SU-DHL-6 (cell line): Measurements from ENCODE around the gene NOX5.

Source experiments
- H2AFZ ChIP-seq: fragments of 200-600 bp; sonication (generic); 2 replicates; pipeline ENCODE4 v1.6.1; 2014; ENCODE audit warnings: low read depth, mild to moderate bottlenecking, moderate library complexity, mixed read lengths, antibody characterized with exemption, low read length; ENCODE audit not compliant: severe bottlenecking
- H3F3A ChIP-seq: fragments of 200-600 bp; shearing (Covaris generic); 2 replicates; pipeline ENCODE4 v1.6.0; 2016; ENCODE audit warnings: antibody characterized with exemption, mild to moderate bottlenecking; ENCODE audit not compliant: insufficient read depth
- H3K27ac ChIP-seq: fragments of 200-600 bp; sonication (generic); 2 replicates; pipeline ENCODE4 v1.5.1; 2016; ENCODE audit warnings: low read depth, mild to moderate bottlenecking, low read length, moderate library complexity, mixed read lengths
- H3K27me3 ChIP-seq: fragments of 200-600 bp; sonication (generic), shearing (Covaris generic); 2 replicates; pipeline ENCODE4 v1.6.0; 2014; ENCODE audit warnings: mild to moderate bottlenecking, low read length
- H3K36me3 ChIP-seq: fragments of 200-600 bp; sonication (generic); 2 replicates; pipeline ENCODE4 v1.6.1; 2014; ENCODE audit warnings: mild to moderate bottlenecking, low read length, mixed read lengths
- H3K4me2 ChIP-seq: fragments of 300-600, 200-600 bp; shearing (Covaris generic), sonication (generic); 2 replicates; pipeline ENCODE4 v1.6.0; 2014; ENCODE audit warnings: low read length, low read depth, mild to moderate bottlenecking; ENCODE audit not compliant: poor library complexity, severe bottlenecking
- H3K4me3 ChIP-seq: fragments of 200-600 bp; sonication (generic); 2 replicates; pipeline ENCODE4 v1.5.1; 2014; ENCODE audit warnings: antibody characterized with exemption, low read length, mild to moderate bottlenecking, mixed read lengths; ENCODE audit not compliant: insufficient read depth, poor library complexity, severe bottlenecking
- H3K79me2 ChIP-seq: fragments of 200-600 bp; sonication (generic); 2 replicates; pipeline ENCODE4 v1.6.1; 2014; ENCODE audit warnings: mild to moderate bottlenecking, low read length, moderate library complexity; ENCODE audit not compliant: insufficient read depth
- H3K9ac ChIP-seq: fragments of 200-600 bp; sonication (generic); 2 replicates; pipeline ENCODE4 v1.7.0; 2014; ENCODE audit warnings: mild to moderate bottlenecking, low read length
- H3K9me2 ChIP-seq: fragments of 200-600 bp; sonication (generic); replicated peaks from 2 replicates; pipeline ENCODE4 v1.6.1; 2014; ENCODE audit warnings: low read length; ENCODE audit not compliant: insufficient read depth
- H3K9me3 ChIP-seq: fragments of 200-600 bp; sonication (generic); 2 replicates; pipeline ENCODE4 v1.6.1; 2014; ENCODE audit warnings: low read length, mixed read lengths; ENCODE audit not compliant: insufficient read depth
- H4K20me1 ChIP-seq: fragments of 200-600 bp; sonication (generic); 2 replicates; pipeline ENCODE4 v1.6.1; 2014; ENCODE audit warnings: low read depth, mild to moderate bottlenecking, antibody characterized with exemption, low read length, moderate library complexity, mixed read lengths
- CTCF ChIP-seq: fragments of 200-600 bp; sonication (generic); IDR thresholded peaks from one replicate; pipeline ENCODE4 v1.5.1; 2017; ENCODE audit warnings: antibody characterized with exemption, mild to moderate bottlenecking, low read length, moderate library complexity; ENCODE audit not compliant: insufficient read depth, poor library complexity, severe bottlenecking
- EZH2phosphoT487 ChIP-seq: fragments of 200-600 bp; sonication (generic), shearing (Covaris generic); conservative IDR thresholded peaks from 2 replicates; pipeline ENCODE4 v1.6.1; 2018; ENCODE audit warnings: mild to moderate bottlenecking, antibody characterized with exemption, low read length, moderate library complexity, mixed read lengths

Gene NOX5

GRCh38 chr15:69021895-69022294, 7.4 kb downstream of the NOX5 start:
- H3K9me3 ChIP-seq: no peaks in the 10 kb centered on the region

GRCh38 chr15:69025320-69025719, 10.8 kb downstream of the NOX5 start:
- Histone ChIP-seq H2AFZ (no peak overlapping the region), H3F3A (no peaks in the 10 kb centered on the region), H3K9me2 (no peaks in the 10 kb centered on the region), H3K36me3 (no peaks in the 10 kb centered on the region), H3K9ac (no peak overlapping the region), H3K9me3 (no peaks in the 10 kb centered on the region), H3K4me2 (no peak overlapping the region), H3K27ac (no peak overlapping the region), H3K79me2 (no peaks in the 10 kb centered on the region), H3K4me3 (no peak overlapping the region), H3K27me3 (no peaks in the 10 kb centered on the region), H4K20me1 (no peaks in the 10 kb centered on the region)
- TF ChIP-seq CTCF: no peak
- no peak for TF ChIP-seq EZH2phosphoT487

More at GRCh38 chr15:69021895-69022294, 7.4 kb downstream of the NOX5 start:
- no peaks in the 10 kb centered on the region for H3K27me3 ChIP-seq
- no peaks in the 10 kb centered on the region for H4K20me1 ChIP-seq
- no peak overlapping the region for H3K27ac ChIP-seq
- TF ChIP-seq EZH2phosphoT487 (no peak), CTCF (no peak)
- H3K79me2 ChIP-seq: no peaks in the 10 kb centered on the region
- no peak overlapping the region for H2AFZ ChIP-seq
- H3K9ac ChIP-seq: no peak overlapping the region
- no peak overlapping the region for H3K4me3 ChIP-seq
- no peak overlapping the region for H3K4me2 ChIP-seq
- H3F3A ChIP-seq: no peaks in the 10 kb centered on the region
- H3K36me3 ChIP-seq: no peaks in the 10 kb centered on the region
- H3K9me2 ChIP-seq: no peaks in the 10 kb centered on the region

- no peak overlapping the region for H3K27ac ChIP-seq
Observed at GRCh38 chr15:69026355-69026754, 11.9 kb downstream of the NOX5 start.

More at GRCh38 chr15:69026355-69026754, 11.9 kb downstream of the NOX5 start:
- H3K9me2 ChIP-seq: no peaks in the 10 kb centered on the region
- H3K27me3 ChIP-seq: no peaks in the 10 kb centered on the region
- no peak overlapping the region for H2AFZ ChIP-seq
- H3K79me2 ChIP-seq: no peaks in the 10 kb centered on the region
- H3F3A ChIP-seq: no peaks in the 10 kb centered on the region
- H4K20me1 ChIP-seq: no peaks in the 10 kb centered on the region
- TF ChIP-seq CTCF (no peak), EZH2phosphoT487 (no peak)
- H3K9ac ChIP-seq: no peak overlapping the region
- no peaks in the 10 kb centered on the region for H3K36me3 ChIP-seq
- no peak overlapping the region for H3K4me2 ChIP-seq
- no peak overlapping the region for H3K4me3 ChIP-seq
- no peaks in the 10 kb centered on the region for H3K9me3 ChIP-seq
